ENCODE results near the gene STT3B. TPM values are rescaled to one million over a fixed set of nuclear protein-coding genes. Genes with fewer than 3 reads are reported as not detected.

STT3B gene
- total RNA-seq, 2 donors from 2014 or later, result 126 to 199 TPM

DNA sequence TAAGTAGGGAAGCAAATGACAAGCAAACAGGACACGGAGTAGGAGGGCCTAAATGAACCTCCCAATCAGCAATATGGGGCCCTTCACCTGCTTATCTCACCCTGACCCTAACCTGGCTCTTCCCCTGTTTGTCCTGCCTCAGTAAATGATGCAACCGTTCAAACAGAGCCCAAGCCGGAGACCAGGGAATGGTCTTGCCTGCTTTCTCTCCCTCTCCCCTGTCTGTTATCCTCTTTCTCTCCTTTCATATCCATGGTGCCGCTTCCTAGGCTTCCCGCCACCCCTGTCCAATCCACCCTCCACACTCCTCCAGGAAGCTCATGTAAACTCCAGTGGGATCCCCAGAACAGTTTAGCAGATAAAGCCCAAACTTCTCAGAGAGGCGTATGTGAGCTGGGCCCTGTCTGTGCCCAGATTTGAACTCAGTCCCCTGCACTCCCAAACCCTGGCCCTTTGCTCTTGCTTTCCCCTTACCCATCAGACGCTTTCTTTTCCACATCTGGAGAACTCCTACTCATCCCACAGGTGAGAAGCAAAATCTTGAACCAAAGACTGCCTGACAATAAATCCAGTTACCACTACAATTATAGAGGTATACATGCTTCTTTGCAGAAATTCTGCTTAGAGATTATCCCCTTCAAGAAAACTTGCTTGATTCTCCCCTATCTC is 45.7 kb upstream of the STT3B start:
- H3K4me3 ChIP-seq (ENCODE audit: low read length), result no peak overlapping the region
- H3K9me3 ChIP-seq (ENCODE audit: control insufficient read depth, low read length), result peaks cover 8% of the 10 kb centered on the region
- Mint-ChIP-seq H3K27ac (no peak overlapping the region), H3K36me3 (ENCODE audit: low read depth) (no peaks in the 10 kb centered on the region), H3K4me3 (no peak overlapping the region), H3K27me3 (ENCODE audit: insufficient read depth) (no peaks in the 10 kb centered on the region), H3K4me1 (peaks cover 5% of the 10 kb centered on the region), H3K9me3 (peaks cover 8% of the 10 kb centered on the region)
- 88 to 96% methylated on average over 4 to 7 of the region's 7 CpGs for WGBS, 2 experiments (ENCODE audit: insufficient coverage in 1 of 2, insufficient read length in 1 of 2)
- H3K36me3 ChIP-seq (ENCODE audit: control insufficient read depth, insufficient read depth, low read length), result no peaks in the 10 kb centered on the region
- DNase-seq, result no peak
- H3K27ac ChIP-seq (ENCODE audit: low read depth, low read length), result no peak overlapping the region
- no peak overlapping the region for H3K9ac ChIP-seq (ENCODE audit: extremely low read depth, low read length, poor library complexity, severe bottlenecking)
- TF ChIP-seq, protein P1, sequence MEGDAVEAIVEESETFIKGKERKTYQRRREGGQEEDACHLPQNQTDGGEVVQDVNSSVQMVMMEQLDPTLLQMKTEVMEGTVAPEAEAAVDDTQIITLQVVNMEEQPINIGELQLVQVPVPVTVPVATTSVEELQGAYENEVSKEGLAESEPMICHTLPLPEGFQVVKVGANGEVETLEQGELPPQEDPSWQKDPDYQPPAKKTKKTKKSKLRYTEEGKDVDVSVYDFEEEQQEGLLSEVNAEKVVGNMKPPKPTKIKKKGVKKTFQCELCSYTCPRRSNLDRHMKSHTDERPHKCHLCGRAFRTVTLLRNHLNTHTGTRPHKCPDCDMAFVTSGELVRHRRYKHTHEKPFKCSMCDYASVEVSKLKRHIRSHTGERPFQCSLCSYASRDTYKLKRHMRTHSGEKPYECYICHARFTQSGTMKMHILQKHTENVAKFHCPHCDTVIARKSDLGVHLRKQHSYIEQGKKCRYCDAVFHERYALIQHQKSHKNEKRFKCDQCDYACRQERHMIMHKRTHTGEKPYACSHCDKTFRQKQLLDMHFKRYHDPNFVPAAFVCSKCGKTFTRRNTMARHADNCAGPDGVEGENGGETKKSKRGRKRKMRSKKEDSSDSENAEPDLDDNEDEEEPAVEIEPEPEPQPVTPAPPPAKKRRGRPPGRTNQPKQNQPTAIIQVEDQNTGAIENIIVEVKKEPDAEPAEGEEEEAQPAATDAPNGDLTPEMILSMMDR (conservative IDR thresholded peaks at IDR 0.05), result no peak
- H3K4me1 ChIP-seq (ENCODE audit: control insufficient read depth, insufficient read depth, low read length), result no peaks in the 10 kb centered on the region
- H3K27me3 ChIP-seq (ENCODE audit: control insufficient read depth, insufficient read depth, low read length, poor library complexity, severe bottlenecking), result no peaks in the 10 kb centered on the region

DNA sequence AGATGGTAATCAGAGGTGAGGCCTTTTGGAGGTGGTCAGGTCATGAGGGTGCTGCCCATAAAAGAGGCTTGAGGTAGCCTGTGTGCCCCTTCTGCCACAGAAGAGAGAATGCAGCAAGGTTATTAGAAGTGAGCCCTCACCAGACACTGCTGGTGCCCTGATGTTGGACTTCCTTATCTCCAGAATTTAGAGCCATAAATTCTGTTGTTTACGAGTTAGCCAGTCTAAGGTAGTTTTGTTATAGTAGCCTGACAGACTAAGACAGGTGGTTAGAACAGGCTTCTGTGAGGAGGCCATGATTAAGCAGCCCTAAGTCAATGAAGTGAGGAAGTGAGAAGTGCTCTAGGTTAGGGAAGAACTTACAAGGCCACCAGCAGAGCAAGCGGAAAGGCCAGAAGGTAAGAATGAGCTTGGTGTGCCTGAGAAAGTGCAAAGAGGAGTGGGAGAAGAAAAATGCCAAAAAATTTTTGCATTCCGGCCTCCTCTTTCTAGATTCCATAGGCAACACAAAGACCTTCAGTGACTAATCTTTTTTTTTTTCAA is 44.2 kb upstream of the STT3B start:
- Mint-ChIP-seq H3K27me3 (ENCODE audit: insufficient read depth) (no peaks in the 10 kb centered on the region), H3K36me3 (ENCODE audit: low read depth) (no peaks in the 10 kb centered on the region), H3K4me3 (no peak overlapping the region), H3K4me1 (peaks cover 5% of the 10 kb centered on the region), H3K27ac (no peak overlapping the region), H3K9me3 (peaks cover 8% of the 10 kb centered on the region)
- DNase-seq, result no peak
- no peak overlapping the region for H3K27ac ChIP-seq (ENCODE audit: low read depth, low read length)
- H3K4me3 ChIP-seq (ENCODE audit: low read length), result no peak overlapping the region
- no peaks in the 10 kb centered on the region for H3K27me3 ChIP-seq (ENCODE audit: control insufficient read depth, insufficient read depth, low read length, poor library complexity, severe bottlenecking)
- H3K9ac ChIP-seq (ENCODE audit: extremely low read depth, low read length, poor library complexity, severe bottlenecking), result no peak overlapping the region
- 93 to 100% methylated on average over 2 to 3 of the region's 3 CpGs for WGBS, 2 experiments (ENCODE audit: insufficient coverage in 1 of 2, insufficient read length in 1 of 2)
- H3K36me3 ChIP-seq (ENCODE audit: control insufficient read depth, insufficient read depth, low read length), result no peaks in the 10 kb centered on the region
- TF ChIP-seq, protein P1 (conservative IDR thresholded peaks at IDR 0.05), result no peak
- H3K4me1 ChIP-seq (ENCODE audit: control insufficient read depth, insufficient read depth, low read length), result no peaks in the 10 kb centered on the region
- H3K9me3 ChIP-seq (ENCODE audit: control insufficient read depth, low read length), result peaks cover 8% of the 10 kb centered on the region

DNA sequence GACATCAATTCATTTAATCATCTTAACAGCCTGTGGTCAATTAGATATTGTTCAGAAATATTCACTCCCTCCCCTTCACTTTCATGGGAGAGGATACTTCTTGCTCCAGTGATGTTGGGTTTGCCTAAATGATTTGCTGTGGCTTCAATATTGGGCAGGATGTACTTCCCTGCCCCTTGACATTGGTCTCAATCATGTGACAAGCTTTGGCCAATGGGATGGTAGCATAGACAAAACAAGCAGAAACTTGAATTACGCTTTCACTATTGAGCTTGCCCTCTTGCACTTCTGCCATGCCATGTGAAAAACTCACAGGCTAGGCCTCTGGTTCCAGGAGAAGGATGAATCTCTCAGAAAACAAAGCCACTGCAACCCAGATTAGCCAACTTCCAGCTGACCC is 42.2 kb upstream of the STT3B start:
- WGBS, 2 experiments (ENCODE audit: insufficient coverage in 1 of 2, insufficient read length in 1 of 2), result 80 to 98% methylated on average over 1 of the region's 1 CpG
- TF ChIP-seq, protein P1 (conservative IDR thresholded peaks at IDR 0.05), result no peak
- no peaks in the 10 kb centered on the region for H3K36me3 ChIP-seq (ENCODE audit: control insufficient read depth, insufficient read depth, low read length)
- no peaks in the 10 kb centered on the region for H3K27me3 Mint-ChIP-seq (ENCODE audit: insufficient read depth)
- no peak overlapping the region for H3K27ac Mint-ChIP-seq
- no peak overlapping the region for H3K9ac ChIP-seq (ENCODE audit: extremely low read depth, low read length, poor library complexity, severe bottlenecking)
- peaks cover 8% of the 10 kb centered on the region for H3K9me3 Mint-ChIP-seq
- H3K27ac ChIP-seq (ENCODE audit: low read depth, low read length), result no peak overlapping the region
- peaks cover 5% of the 10 kb centered on the region for H3K4me1 Mint-ChIP-seq
- no peaks in the 10 kb centered on the region for H3K4me1 ChIP-seq (ENCODE audit: control insufficient read depth, insufficient read depth, low read length)
- H3K9me3 ChIP-seq (ENCODE audit: control insufficient read depth, low read length), result peaks cover 8% of the 10 kb centered on the region
- no peak overlapping the region for H3K4me3 ChIP-seq (ENCODE audit: low read length)
- no peak for DNase-seq
- no peaks in the 10 kb centered on the region for H3K36me3 Mint-ChIP-seq (ENCODE audit: low read depth)
- H3K27me3 ChIP-seq (ENCODE audit: control insufficient read depth, insufficient read depth, low read length, poor library complexity, severe bottlenecking), result no peaks in the 10 kb centered on the region
- H3K4me3 Mint-ChIP-seq, result no peak overlapping the region
